ENCODE results near the gene KIF16B.

Gene KIF16B, protein sequence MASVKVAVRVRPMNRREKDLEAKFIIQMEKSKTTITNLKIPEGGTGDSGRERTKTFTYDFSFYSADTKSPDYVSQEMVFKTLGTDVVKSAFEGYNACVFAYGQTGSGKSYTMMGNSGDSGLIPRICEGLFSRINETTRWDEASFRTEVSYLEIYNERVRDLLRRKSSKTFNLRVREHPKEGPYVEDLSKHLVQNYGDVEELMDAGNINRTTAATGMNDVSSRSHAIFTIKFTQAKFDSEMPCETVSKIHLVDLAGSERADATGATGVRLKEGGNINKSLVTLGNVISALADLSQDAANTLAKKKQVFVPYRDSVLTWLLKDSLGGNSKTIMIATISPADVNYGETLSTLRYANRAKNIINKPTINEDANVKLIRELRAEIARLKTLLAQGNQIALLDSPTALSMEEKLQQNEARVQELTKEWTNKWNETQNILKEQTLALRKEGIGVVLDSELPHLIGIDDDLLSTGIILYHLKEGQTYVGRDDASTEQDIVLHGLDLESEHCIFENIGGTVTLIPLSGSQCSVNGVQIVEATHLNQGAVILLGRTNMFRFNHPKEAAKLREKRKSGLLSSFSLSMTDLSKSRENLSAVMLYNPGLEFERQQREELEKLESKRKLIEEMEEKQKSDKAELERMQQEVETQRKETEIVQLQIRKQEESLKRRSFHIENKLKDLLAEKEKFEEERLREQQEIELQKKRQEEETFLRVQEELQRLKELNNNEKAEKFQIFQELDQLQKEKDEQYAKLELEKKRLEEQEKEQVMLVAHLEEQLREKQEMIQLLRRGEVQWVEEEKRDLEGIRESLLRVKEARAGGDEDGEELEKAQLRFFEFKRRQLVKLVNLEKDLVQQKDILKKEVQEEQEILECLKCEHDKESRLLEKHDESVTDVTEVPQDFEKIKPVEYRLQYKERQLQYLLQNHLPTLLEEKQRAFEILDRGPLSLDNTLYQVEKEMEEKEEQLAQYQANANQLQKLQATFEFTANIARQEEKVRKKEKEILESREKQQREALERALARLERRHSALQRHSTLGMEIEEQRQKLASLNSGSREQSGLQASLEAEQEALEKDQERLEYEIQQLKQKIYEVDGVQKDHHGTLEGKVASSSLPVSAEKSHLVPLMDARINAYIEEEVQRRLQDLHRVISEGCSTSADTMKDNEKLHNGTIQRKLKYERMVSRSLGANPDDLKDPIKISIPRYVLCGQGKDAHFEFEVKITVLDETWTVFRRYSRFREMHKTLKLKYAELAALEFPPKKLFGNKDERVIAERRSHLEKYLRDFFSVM (N-terminal part only)

DNA sequence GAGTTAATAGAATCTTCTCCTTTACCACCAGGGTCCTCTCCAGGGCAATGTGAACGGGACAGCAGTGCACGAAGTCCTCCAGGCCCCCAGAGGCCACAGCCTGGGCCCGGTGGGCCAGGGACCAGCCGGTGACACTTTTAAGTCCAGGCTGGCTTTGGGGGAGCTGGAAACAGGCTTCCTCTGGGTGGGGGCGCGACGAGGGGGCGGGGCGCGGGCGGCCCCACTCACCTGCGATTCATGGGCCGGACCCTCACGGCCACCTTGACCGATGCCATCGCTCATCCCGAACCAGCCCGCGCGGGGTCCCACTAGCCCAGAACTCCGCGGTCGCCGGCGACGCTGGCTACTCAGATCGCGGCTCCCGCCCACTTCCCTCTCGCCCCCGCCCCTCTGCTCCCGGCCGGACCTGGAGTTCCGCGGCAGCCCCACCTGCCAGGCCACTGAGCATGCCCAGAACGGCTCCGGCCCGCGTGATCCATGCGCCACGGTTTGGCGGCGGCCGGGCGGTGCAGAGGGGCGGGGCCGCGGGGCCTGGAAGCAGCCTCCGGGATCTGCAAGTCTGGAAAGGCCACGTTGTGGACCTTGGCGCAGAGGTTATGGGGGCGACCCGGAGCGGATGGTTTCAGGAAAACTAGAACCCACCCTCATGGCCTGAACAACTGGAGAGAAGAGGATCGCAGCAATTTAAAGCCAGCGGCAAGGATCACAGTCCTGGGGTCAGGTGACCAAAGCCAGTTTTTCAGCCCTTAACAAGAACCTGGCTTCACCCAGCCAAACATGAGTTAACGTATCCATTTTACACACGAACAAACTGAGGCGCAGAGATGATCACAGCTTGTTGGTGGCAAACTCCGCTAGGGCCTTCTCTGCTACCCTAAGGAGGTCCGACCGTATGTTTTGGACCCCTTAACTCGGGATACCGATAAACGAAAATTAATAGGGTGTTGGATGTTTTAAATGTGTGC, at the start of gene KIF16B:
TSS of gene KIF16B (minus strand) at position 448 of the 965 bp plus-strand sequence. CDS start at position 275, 173 bp downstream.
- TF ChIP-seq, protein P1, sequence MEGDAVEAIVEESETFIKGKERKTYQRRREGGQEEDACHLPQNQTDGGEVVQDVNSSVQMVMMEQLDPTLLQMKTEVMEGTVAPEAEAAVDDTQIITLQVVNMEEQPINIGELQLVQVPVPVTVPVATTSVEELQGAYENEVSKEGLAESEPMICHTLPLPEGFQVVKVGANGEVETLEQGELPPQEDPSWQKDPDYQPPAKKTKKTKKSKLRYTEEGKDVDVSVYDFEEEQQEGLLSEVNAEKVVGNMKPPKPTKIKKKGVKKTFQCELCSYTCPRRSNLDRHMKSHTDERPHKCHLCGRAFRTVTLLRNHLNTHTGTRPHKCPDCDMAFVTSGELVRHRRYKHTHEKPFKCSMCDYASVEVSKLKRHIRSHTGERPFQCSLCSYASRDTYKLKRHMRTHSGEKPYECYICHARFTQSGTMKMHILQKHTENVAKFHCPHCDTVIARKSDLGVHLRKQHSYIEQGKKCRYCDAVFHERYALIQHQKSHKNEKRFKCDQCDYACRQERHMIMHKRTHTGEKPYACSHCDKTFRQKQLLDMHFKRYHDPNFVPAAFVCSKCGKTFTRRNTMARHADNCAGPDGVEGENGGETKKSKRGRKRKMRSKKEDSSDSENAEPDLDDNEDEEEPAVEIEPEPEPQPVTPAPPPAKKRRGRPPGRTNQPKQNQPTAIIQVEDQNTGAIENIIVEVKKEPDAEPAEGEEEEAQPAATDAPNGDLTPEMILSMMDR (IDR thresholded peaks at IDR 0.05; ENCODE audit: control insufficient read depth, insufficient read depth, low read depth, low read length, missing control alignments), result no peak
- peak within 1 kb of the TSS; percentile 77 for H3K4me3 ChIP-seq (ENCODE audit: control insufficient read depth, low read depth, low read length)
- DNase-seq (ENCODE audit: low read depth), result no peak

DNA sequence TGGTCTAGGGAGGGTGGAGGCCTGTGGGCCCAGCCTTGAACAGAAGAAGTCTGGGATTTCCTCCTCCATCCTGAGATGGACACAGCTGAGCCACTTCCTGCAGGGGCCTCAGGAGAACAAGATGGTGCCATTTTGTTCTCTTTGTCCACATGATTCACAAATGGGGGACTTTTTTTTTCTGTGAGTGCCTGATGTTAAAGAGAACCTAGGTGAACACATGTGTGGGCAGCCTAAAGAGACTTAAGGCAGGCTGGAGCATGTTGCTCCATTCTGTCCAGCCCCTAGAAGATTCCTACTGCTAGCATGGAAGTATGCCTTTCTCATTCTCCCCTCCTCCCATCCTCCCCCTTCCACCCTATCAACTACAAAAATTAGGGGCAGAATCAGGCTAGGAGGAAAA, 49.3 kb upstream of the KIF16B start:
- no peak overlapping the region for H3K4me3 ChIP-seq (ENCODE audit: control insufficient read depth, low read depth, low read length)
- TF ChIP-seq, protein P1 (IDR thresholded peaks at IDR 0.05; ENCODE audit: control insufficient read depth, insufficient read depth, low read depth, low read length, missing control alignments), result no peak
- DNase-seq (ENCODE audit: low read depth), result no peak

DNA sequence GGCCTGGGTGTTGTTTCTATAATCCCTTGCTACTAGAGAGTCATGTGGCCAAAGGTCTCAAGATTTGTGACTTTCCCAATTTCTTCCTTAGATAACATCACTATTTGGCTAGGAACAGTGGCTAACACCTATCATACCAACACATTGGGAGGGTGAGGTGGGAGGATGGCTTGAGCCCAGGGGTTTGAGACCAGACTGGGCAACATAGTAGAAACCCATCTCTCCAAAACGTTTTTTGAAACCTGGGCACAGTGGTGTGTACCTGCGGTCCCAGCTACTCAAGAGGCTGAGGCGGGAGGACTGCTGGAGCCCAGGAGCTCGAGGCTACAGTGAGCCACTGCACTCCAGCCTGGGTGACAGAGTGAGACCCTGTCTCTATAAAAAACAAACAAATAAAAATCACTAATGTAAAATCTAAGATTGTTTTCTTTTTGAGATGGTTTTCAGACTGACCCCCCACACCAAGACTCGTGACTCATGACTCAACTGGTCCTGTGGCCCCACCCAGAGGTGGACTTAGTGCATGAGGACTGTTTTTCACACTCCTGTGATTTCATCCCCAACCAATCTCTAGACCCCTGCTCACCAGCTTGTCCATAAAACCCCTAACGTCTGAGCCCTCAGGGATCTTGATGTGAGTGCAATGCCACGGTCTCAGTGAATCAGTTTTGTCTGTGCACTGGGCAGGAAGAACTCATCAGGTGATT, 48.3 kb upstream of the KIF16B start:
- DNase-seq (ENCODE audit: low read depth), result no peak
- TF ChIP-seq, protein P1 (IDR thresholded peaks at IDR 0.05; ENCODE audit: control insufficient read depth, insufficient read depth, low read depth, low read length, missing control alignments), result no peak
- H3K4me3 ChIP-seq (ENCODE audit: control insufficient read depth, low read depth, low read length), result no peak overlapping the region

DNA sequence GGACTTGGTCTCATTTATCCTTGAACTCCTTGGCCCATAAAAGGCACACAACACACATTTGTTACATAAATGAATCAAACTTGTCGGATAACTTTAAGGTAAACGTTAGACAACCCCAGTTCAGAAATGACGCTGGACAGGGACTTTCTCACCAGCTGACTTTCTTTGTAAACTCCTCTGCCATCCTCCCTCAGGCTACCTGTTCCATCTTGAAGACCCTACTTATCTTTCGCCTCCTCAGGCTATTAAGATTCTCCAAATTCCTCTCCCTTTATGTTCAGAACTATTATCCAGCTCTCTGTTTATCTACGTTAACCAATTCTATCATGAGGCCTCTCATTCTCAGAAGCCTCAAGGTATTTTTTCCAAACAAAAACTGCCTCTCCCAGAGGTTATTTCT, 47.7 kb upstream of the KIF16B start:
- no peak for DNase-seq (ENCODE audit: low read depth)
- TF ChIP-seq, protein P1 (IDR thresholded peaks at IDR 0.05; ENCODE audit: control insufficient read depth, insufficient read depth, low read depth, low read length, missing control alignments), result no peak
- no peak overlapping the region for H3K4me3 ChIP-seq (ENCODE audit: control insufficient read depth, low read depth, low read length)

DNA sequence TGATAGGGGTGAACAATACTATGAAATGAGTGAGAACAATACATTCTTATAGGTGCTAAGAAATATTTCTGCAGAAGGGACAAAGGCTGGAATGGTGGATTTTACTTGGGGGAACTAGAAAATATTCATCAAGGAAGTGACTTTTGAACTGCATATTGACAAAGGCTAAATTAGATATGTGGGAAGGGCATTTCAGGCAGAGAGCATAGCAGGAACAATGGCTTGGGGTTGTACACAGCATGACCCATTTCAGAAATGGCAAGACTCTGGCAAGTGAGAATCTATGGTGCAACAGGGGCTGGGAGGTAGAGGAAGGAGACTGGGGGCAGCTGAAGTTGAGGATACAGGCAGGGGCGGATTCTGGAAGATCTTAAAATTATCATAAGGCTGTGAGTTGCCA, 46.7 kb upstream of the KIF16B start:
- no peak overlapping the region for H3K4me3 ChIP-seq (ENCODE audit: control insufficient read depth, low read depth, low read length)
- DNase-seq (ENCODE audit: low read depth), result no peak
- TF ChIP-seq, protein P1 (IDR thresholded peaks at IDR 0.05; ENCODE audit: control insufficient read depth, insufficient read depth, low read depth, low read length, missing control alignments), result no peak

All from AG09309 (cell line).